K562 (cell line): ENCODE data around the gene SUDS3. TPM values are rescaled to one million over a fixed set of nuclear protein-coding genes. Genes with fewer than 3 reads are reported as not detected.

Experiments
- ATAC-seq: fragments of 200-7000 bp; cut with Tn5 transposase; 3 replicates; pipeline ENCODE4 v1.9.1; 2020; ENCODE audit warnings: moderate library complexity
- BruUV-seq: library from RNA; stranded (reverse); fragments of 400-500 nt; replicated peaks from 2 replicates; lab custom pipeline; 2021; lab: Mats Ljungman, UMichigan
- CTCF ChIA-PET: fragments of 300-600 bp; formaldehyde crosslinking; extraction: SDS; loops from one replicate; lab custom pipeline; 2021; ENCODE audit warnings: low intra/inter-chr PET ratio; lab: Yijun Ruan, JAX
- POLR2A ChIA-PET: fragments of 300-600, 350-650 bp; sonication (Branson Sonifier 250); formaldehyde crosslinking; extraction: SDS; loops from one replicate; lab custom pipeline; 2021; ENCODE audit warnings: antibody characterized with exemption, inconsistent platforms; lab: Yijun Ruan, JAX
- DNase-seq, 4 experiments: peaks; one replicate each; pipeline versions ENCODE4 v3.0.0 to v3.0.0-alpha.2; 2011 to 2018; ENCODE audit warnings: low spot score in 3 of 4, mixed read lengths in 3 of 4; ENCODE audit errors: extremely low read depth in 1 of 4
- FAIRE-seq: peaks from 2 replicates; lab custom pipeline; 2011; peaks lifted over from hg19 to GRCh38; lab: Jason Lieb, UNC
- H2AFZ ChIP-seq: 2 replicates; pipeline ENCODE4 v1.6.0; 2011; ENCODE audit warnings: low read depth, low read length, control low read depth, inconsistent platforms
- H3K27ac ChIP-seq: fragments of 200-600 bp; 3 replicates; pipeline ENCODE4 v1.8.0; 2011; ENCODE audit warnings: low read depth, mild to moderate bottlenecking, control low read depth, inconsistent platforms, low read length, moderate library complexity, mixed read lengths; ENCODE audit errors: extremely low read depth
- H3K27me3 ChIP-seq, 2 experiments: fragments of 300-600 bp in 1 of 2; 2 replicates in 1 of 2; 3 replicates in 1 of 2; pipeline versions ENCODE4 v1.6.0 to v1.8.0; 2011; ENCODE audit warnings: inconsistent platforms in 2 of 2, low read length in 2 of 2, mild to moderate bottlenecking in 1 of 2, mixed read lengths in 1 of 2, moderate library complexity in 1 of 2; ENCODE audit not compliant: control insufficient read depth in 2 of 2, insufficient read depth in 2 of 2
- H3K36me3 ChIP-seq: fragments of 300-600 bp; 3 replicates; pipeline ENCODE4 v1.8.0; 2011; ENCODE audit warnings: mild to moderate bottlenecking, low read length, inconsistent platforms; ENCODE audit not compliant: control insufficient read depth, insufficient read depth
- H3K4me1 ChIP-seq, 2 experiments: fragments of 200-600 bp in 1 of 2; replicated peaks in 1 of 2; 2 replicates in 1 of 2; 3 replicates in 1 of 2; pipeline versions ENCODE4 v1.5.1 to v1.8.0; 2011; ENCODE audit warnings: inconsistent platforms in 2 of 2, low read length in 2 of 2, mild to moderate bottlenecking in 1 of 2, mixed read lengths in 1 of 2, moderate library complexity in 1 of 2; ENCODE audit not compliant: control insufficient read depth in 2 of 2, insufficient read depth in 2 of 2
- H3K4me2 ChIP-seq: 2 replicates; pipeline ENCODE4 v1.6.1; 2011; ENCODE audit warnings: low read length, control low read depth, inconsistent platforms, mixed read lengths; ENCODE audit not compliant: insufficient read depth
- H3K4me3 ChIP-seq: fragments of 200-600 bp; sonication (generic), shearing (Covaris generic); 2 replicates; pipeline ENCODE4 v1.5.1; 2016; ENCODE audit warnings: control low read depth, inconsistent platforms
- H3K79me2 ChIP-seq: fragments of 200-600 bp; 3 replicates; pipeline ENCODE4 v1.8.0; 2011; ENCODE audit warnings: low read length, inconsistent platforms; ENCODE audit not compliant: control insufficient read depth, insufficient read depth
- H3K9ac ChIP-seq, 2 experiments: 2 replicates each; pipeline versions ENCODE4 v1.6.0 to v1.6.1; 2011; ENCODE audit warnings: low read depth in 2 of 2, low read length in 2 of 2, control low read depth in 1 of 2, inconsistent platforms in 1 of 2, mild to moderate bottlenecking in 1 of 2, mixed read lengths in 1 of 2; ENCODE audit not compliant: insufficient read depth in 1 of 2
- H3K9me1 ChIP-seq: one replicate; pipeline ENCODE4 v1.6.0; 2011; ENCODE audit warnings: inconsistent platforms, mild to moderate bottlenecking, low read length, moderate library complexity; ENCODE audit not compliant: control insufficient read depth, insufficient read depth
- H3K9me3 ChIP-seq: replicated peaks from 2 replicates; pipeline ENCODE4 v1.5.1; 2011; ENCODE audit warnings: low read depth, low read length, inconsistent platforms; ENCODE audit not compliant: control insufficient read depth, insufficient read depth
- H4K20me1 ChIP-seq: replicated peaks from 2 replicates; pipeline ENCODE4 v1.6.1; 2011; ENCODE audit warnings: low read length, inconsistent platforms, mixed read lengths; ENCODE audit not compliant: control insufficient read depth, insufficient read depth
- ARID1B ChIP-seq: fragments of 450-650 bp; IDR thresholded peaks from 2 replicates; pipeline ENCODE4 v1.6.1; 2016; ENCODE audit warnings: antibody characterized with exemption, mild to moderate bottlenecking, inconsistent platforms
- DIDO1 ChIP-seq: fragments of 450-650 bp; IDR thresholded peaks from 2 replicates; pipeline ENCODE4 v1.6.1; 2016; ENCODE audit warnings: low read depth, missing biosample characterization, missing genetic modification characterization
- ELK1 ChIP-seq: sonication (generic); formaldehyde crosslinking; IDR thresholded peaks from 2 replicates; pipeline ENCODE4 v1.8.1; 2022; ENCODE audit warnings: missing genetic modification reagents
- ERF ChIP-seq: fragments of 450-650 bp; formaldehyde crosslinking; IDR thresholded peaks from 2 replicates; pipeline ENCODE4 v1.4.0; 2020; ENCODE audit warnings: mild to moderate bottlenecking, mixed read lengths
- HMG20A ChIP-seq: fragments of 450-650 bp; formaldehyde crosslinking; conservative IDR thresholded peaks from 2 replicates; pipeline ENCODE4 v1.4.0; 2020; ENCODE audit warnings: mild to moderate bottlenecking, mixed read lengths
- KAT2B ChIP-seq: IDR thresholded peaks from one replicate; pipeline ENCODE4 v1.6.1; 2012; ENCODE audit warnings: low read depth, mild to moderate bottlenecking, control low read depth, inconsistent platforms, low read length, moderate library complexity
- NRF1 ChIP-seq, 2 experiments: fragments of 450-650 bp; IDR thresholded peaks in 1 of 2; conservative IDR thresholded peaks in 1 of 2; 2 replicates each; pipeline ENCODE4 v1.6.1; 2014; ENCODE audit warnings: mild to moderate bottlenecking in 2 of 2
- POLR2A ChIP-seq: fragments of 450-650 bp; conservative IDR thresholded peaks from 2 replicates; pipeline ENCODE4 v1.6.1; 2016
- ZNF217 ChIP-seq: sonication (generic); formaldehyde crosslinking; IDR thresholded peaks from 2 replicates; pipeline ENCODE4 v1.8.0; 2022; ENCODE audit warnings: mild to moderate bottlenecking, missing genetic modification reagents
- ZNF75A ChIP-seq: fragments of 450-650 bp; formaldehyde crosslinking; IDR thresholded peaks from 2 replicates; pipeline ENCODE4 v1.4.0; 2020; ENCODE audit warnings: mild to moderate bottlenecking
- ZNF766 ChIP-seq: fragments of 200-800 bp; sonication (Bioruptor generic); conservative IDR thresholded peaks from 2 replicates; pipeline ENCODE4 v1.6.1; 2016; ENCODE audit warnings: missing genetic modification characterization, missing compliant biosample characterization
- WGBS: fragments of 100-300 bp; shearing (Covaris generic); methylation state at CpG from one replicate; pipeline ENCODE4 v1.1.6; 2016; ENCODE audit warnings: low coverage, mixed read lengths; ENCODE audit not compliant: insufficient coverage; ENCODE audit errors: missing lambda C conversion rate; 5-methylcytosine and 5-hydroxymethylcytosine counted together
- in situ Hi-C: fragments of 300-500 bp; cut with MboI; formaldehyde crosslinking; loops from 4 replicates; pipeline ENCODE4 v1.15.0; 2018; ENCODE audit warnings: inconsistent platforms, mixed read lengths
- intact Hi-C: fragments of 100-400 bp; cut with micrococcal nuclease; formaldehyde crosslinking; loops from 2 replicates; pipeline ENCODE4 v1.14.2; 2022
- polyA plus RNA-seq, 8 experiments: library from polyadenylated mRNA; depleted of rRNA in 4 of 8; stranded (reverse) in 5 of 8; unstranded in 3 of 8; fragments of >200 nt; fragmentation: Nextera tagmentation in 2 of 8; fragmentation: Illumina TruSeq in 1 of 8; extraction: Ambion mirVana in 2 of 8; extraction: Trizol in 1 of 8; gene quantifications; 2 replicates each; pipeline versions ENCODE4 v1.2.1 to v1.2.3, GENCODE V29; 2011 to 2014; ENCODE audit warnings: inconsistent platforms in 1 of 8, missing spikeins in 1 of 8
- total RNA-seq, 7 experiments: library from RNA; depleted of rRNA in 6 of 7; stranded (reverse); fragments of >200 nt in 6 of 7; fragmentation: Illumina TruSeq in 2 of 7; extraction: Trizol in 2 of 7; gene quantifications; 2 replicates each; pipeline versions ENCODE4 v1.2.1 to v1.2.3, GENCODE V29; 2011 to 2021; ENCODE audit warnings: low replicate concordance in 1 of 7

Gene SUDS3
- total and polyA plus RNA-seq, 9 of the 15 experiments (the other 6 are each of a cell fraction or from before 2014, with no cell fraction given) = 6.6 to 30.5 (median 23.3) TPM

GRCh38 chr12:118361889-118362288 lies 14.5 kb upstream of the SUDS3 start (continued):
- TF ChIP-seq ZNF766 = no peak

- Histone ChIP-seq H3K4me3 (no peak overlapping the region), H3K4me1 (peaks cover 15 to 19% of the 10 kb centered on the region in 2 experiments; a peak in 3 of 5 replicates), H3K9me3 (no peaks in the 10 kb centered on the region), H3K9ac (no peak overlapping the region), H3K4me2 (no peak overlapping the region), H3K79me2 (peaks cover 75% of the 10 kb centered on the region), H3K27ac (no peak overlapping the region)
- ChIA-PET CTCF (no interaction called here), POLR2A (interaction anchor here (0.9 to 2.9 kb wide), 2 partner anchors 10 to 21 kb away, joined by 3 to 15 read pairs; no protein-coding TSS in a partner anchor)
- in situ Hi-C loops = loop anchor here (25.0 kb wide), 1 partner anchor 182 kb away; no protein-coding TSS in a partner anchor
- TF ChIP-seq DIDO1 (tag) = no peak
- no peak for TF ChIP-seq ELK1 (CRISPR knock-in tag)
- TF ChIP-seq KAT2B = no peak
- no peak for TF ChIP-seq ZNF75A (CRISPR knock-in tag)
- no peak for TF ChIP-seq NRF1 (conservative IDR thresholded peaks at IDR 0.05 in 1 of 2, IDR thresholded peaks at IDR 0.05 in 1 of 2)
- no peak for TF ChIP-seq ZNF217 (CRISPR knock-in tag)
- no peak for TF ChIP-seq POLR2A
- no peak for TF ChIP-seq HMG20A (CRISPR knock-in tag)
- no peak for TF ChIP-seq ARID1B
- TF ChIP-seq ERF (CRISPR knock-in tag) = no peak
- TF ChIP-seq, all 486 proteins: peak for 0
- H3K9me1 ChIP-seq = no peaks in the 10 kb centered on the region
- 100% methylated on average over 3 of the region's 4 CpGs for WGBS
- intact Hi-C loops = no loop called here
- DNase-seq = no peak
- BruUV-seq = no TSS peak
- ATAC-seq = no peak
- FAIRE-seq = no peak
- 0 out of 3 replicates have a peak, but pooled peaks cover 5% of the 10 kb centered on the region for H3K36me3 ChIP-seq
- no peak overlapping the region for H2AFZ ChIP-seq
- no peaks in the 10 kb centered on the region for H4K20me1 ChIP-seq
- H3K27me3 ChIP-seq = no peaks in the 10 kb centered on the region
Observed at GRCh38 chr12:118368821-118369220, 7.5 kb upstream of the SUDS3 start.
